SK-N-SH treated with all-trans-retinoic acid at 6 μM for 48 hours (cell line): ENCODE data around the gene CCNY.

Source experiments
- BACH2 ChIP-seq: fragments of 250-450 bp; sonication (Bioruptor Pico); IDR thresholded peaks from 2 replicates; pipeline ENCODE4 v1.9.0; 2021; ENCODE audit warnings: mild to moderate bottlenecking, borderline replicate concordance
- CREB5 ChIP-seq: fragments of 250-450 bp; sonication (Bioruptor Pico); IDR thresholded peaks from 2 replicates; pipeline ENCODE4 v1.5.1; 2020; ENCODE audit warnings: low read depth, mild to moderate bottlenecking, moderate library complexity
- CSDC2 ChIP-seq: fragments of 250-450 bp; sonication (Bioruptor Pico); IDR thresholded peaks from 2 replicates; pipeline ENCODE4 v1.5.0; 2020; ENCODE audit warnings: mild to moderate bottlenecking, moderate library complexity
- GLIS3 ChIP-seq: fragments of 250-450 bp; sonication (Bioruptor Pico); IDR thresholded peaks from 2 replicates; pipeline ENCODE4 v1.5.0; 2020; ENCODE audit warnings: mild to moderate bottlenecking, moderate library complexity
- ISL1 ChIP-seq: fragments of 250-450 bp; sonication (Bioruptor Pico); IDR thresholded peaks from 2 replicates; pipeline ENCODE4 v2.1.2; 2022; ENCODE audit warnings: mild to moderate bottlenecking, moderate library complexity
- OSR1 ChIP-seq: fragments of 250-450 bp; sonication (Bioruptor Pico); IDR thresholded peaks from 2 replicates; pipeline ENCODE4 v1.8.0; 2022; ENCODE audit warnings: moderate library complexity, mild to moderate bottlenecking, inconsistent platforms
- PATZ1 ChIP-seq: fragments of 250-450 bp; sonication (Bioruptor Pico); IDR thresholded peaks from 2 replicates; pipeline ENCODE4 v1.8.0; 2020; ENCODE audit warnings: mild to moderate bottlenecking, moderate library complexity, borderline replicate concordance
- POU6F1 ChIP-seq: fragments of 250-450 bp; sonication (Bioruptor Pico); IDR thresholded peaks from 2 replicates; pipeline ENCODE4 v1.8.0; 2021; ENCODE audit warnings: low read depth, mild to moderate bottlenecking, moderate library complexity, borderline replicate concordance
- RARB ChIP-seq: fragments of 250-450 bp; sonication (Bioruptor Pico); IDR thresholded peaks from 2 replicates; pipeline ENCODE4 v1.8.0; 2021; ENCODE audit warnings: mild to moderate bottlenecking, moderate library complexity
- SNAI2 ChIP-seq: fragments of 250-450 bp; sonication (Bioruptor Pico); IDR thresholded peaks from 2 replicates; pipeline ENCODE4 v1.5.0; 2020; ENCODE audit warnings: mild to moderate bottlenecking, moderate library complexity
- TCF4 ChIP-seq: fragments of 250-450 bp; sonication (Bioruptor Pico); IDR thresholded peaks from 2 replicates; pipeline ENCODE4 v1.8.0; 2021; ENCODE audit warnings: mild to moderate bottlenecking, moderate library complexity, borderline replicate concordance
- ZFP3 ChIP-seq: fragments of 250-450 bp; sonication (Bioruptor Pico); IDR thresholded peaks from 2 replicates; pipeline ENCODE4 v1.5.0; 2020; ENCODE audit warnings: mild to moderate bottlenecking, moderate library complexity
- ZFP30 ChIP-seq: fragments of 450-650 bp; formaldehyde crosslinking; IDR thresholded peaks from 2 replicates; pipeline ENCODE4 v1.5.0; 2022; ENCODE audit warnings: mild to moderate bottlenecking, moderate library complexity
- TF ChIP-seq, protein P1 (sequence below): fragments of 250-450 bp; sonication (Bioruptor Pico); IDR thresholded peaks from 2 replicates; pipeline ENCODE4 v1.5.0; 2020; ENCODE audit warnings: mild to moderate bottlenecking, moderate library complexity

DNA sequence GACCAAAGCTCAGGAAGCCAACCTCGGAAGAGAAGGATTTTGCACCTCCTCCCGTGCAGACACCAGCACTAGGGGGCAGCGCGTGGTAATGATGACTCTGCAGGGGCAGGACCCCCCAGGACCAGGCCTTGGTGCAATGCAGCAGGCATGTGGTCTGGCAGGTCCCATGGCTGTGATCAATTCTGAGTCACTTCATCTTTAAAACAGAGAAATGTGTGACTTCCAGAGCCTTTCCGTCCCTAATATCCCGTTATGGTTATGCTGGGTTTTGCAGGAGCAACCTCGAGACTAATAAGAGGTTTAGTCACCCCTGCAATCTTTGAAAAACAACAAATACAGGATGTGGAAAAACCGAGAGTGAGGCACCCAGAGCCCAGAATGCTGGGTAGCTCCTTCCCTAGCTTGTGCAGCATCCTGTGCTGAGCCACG is 238.6 kb downstream of the CCNY start:
- TF ChIP-seq CREB5 (CRISPR knock-in tag) (no peak), OSR1 (CRISPR knock-in tag) (no peak), PATZ1 (CRISPR knock-in tag) (no peak), ZFP30 (CRISPR knock-in tag) (no peak), BACH2 (CRISPR knock-in tag) (no peak), TCF4 (CRISPR knock-in tag) (no peak), POU6F1 (CRISPR knock-in tag) (no peak), RARB (CRISPR knock-in tag) (no peak), ZFP3 (CRISPR knock-in tag) (no peak), SNAI2 (CRISPR knock-in tag) (no peak), ISL1 (no peak), CSDC2 (CRISPR knock-in tag) (no peak), GLIS3 (CRISPR knock-in tag) (no peak)
- TF ChIP-seq, protein P1, sequence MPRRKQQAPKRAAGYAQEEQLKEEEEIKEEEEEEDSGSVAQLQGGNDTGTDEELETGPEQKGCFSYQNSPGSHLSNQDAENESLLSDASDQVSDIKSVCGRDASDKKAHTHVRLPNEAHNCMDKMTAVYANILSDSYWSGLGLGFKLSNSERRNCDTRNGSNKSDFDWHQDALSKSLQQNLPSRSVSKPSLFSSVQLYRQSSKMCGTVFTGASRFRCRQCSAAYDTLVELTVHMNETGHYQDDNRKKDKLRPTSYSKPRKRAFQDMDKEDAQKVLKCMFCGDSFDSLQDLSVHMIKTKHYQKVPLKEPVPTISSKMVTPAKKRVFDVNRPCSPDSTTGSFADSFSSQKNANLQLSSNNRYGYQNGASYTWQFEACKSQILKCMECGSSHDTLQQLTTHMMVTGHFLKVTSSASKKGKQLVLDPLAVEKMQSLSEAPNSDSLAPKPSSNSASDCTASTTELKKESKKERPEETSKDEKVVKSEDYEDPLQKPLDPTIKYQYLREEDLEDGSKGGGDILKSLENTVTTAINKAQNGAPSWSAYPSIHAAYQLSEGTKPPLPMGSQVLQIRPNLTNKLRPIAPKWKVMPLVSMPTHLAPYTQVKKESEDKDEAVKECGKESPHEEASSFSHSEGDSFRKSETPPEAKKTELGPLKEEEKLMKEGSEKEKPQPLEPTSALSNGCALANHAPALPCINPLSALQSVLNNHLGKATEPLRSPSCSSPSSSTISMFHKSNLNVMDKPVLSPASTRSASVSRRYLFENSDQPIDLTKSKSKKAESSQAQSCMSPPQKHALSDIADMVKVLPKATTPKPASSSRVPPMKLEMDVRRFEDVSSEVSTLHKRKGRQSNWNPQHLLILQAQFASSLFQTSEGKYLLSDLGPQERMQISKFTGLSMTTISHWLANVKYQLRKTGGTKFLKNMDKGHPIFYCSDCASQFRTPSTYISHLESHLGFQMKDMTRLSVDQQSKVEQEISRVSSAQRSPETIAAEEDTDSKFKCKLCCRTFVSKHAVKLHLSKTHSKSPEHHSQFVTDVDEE (CRISPR knock-in tag) = no peak
